Measurements from ENCODE around the gene SH2D4B.

DNA sequence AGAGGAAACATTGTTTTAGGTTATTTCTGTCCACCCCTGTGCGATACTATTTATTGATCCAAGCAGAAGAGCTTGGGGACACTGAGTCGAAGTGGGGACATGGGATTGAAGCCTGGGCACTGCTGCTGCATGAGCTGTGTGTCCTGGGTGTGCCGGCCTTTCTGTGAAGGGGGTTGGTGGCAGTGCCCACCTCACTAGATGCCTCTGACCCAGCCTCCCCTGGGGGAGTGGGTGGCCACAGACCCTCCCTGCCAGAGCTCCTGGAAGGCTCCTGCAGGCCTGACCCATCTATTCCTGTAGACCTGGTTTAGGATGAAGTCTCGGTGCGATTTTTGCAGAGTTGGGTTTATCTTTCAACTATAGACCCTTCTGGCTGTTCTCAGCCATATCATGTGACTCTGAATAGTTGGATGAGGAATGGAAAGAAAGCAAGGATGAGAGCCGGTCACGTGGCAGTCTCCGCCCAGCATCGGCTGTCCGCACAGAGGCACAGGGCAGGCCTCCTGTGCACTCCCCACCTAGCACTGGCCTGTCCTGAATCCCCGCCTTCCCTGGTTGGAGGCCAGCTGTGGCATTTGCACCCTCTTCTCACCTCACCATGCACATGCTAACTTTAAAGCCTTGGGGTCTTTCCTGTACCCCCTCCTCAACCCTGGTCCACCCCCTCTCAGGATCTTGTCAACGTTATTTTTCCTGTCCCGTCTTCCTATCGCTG, 17.6 kb upstream of the SH2D4B start:
- TF ChIP-seq, protein P1, sequence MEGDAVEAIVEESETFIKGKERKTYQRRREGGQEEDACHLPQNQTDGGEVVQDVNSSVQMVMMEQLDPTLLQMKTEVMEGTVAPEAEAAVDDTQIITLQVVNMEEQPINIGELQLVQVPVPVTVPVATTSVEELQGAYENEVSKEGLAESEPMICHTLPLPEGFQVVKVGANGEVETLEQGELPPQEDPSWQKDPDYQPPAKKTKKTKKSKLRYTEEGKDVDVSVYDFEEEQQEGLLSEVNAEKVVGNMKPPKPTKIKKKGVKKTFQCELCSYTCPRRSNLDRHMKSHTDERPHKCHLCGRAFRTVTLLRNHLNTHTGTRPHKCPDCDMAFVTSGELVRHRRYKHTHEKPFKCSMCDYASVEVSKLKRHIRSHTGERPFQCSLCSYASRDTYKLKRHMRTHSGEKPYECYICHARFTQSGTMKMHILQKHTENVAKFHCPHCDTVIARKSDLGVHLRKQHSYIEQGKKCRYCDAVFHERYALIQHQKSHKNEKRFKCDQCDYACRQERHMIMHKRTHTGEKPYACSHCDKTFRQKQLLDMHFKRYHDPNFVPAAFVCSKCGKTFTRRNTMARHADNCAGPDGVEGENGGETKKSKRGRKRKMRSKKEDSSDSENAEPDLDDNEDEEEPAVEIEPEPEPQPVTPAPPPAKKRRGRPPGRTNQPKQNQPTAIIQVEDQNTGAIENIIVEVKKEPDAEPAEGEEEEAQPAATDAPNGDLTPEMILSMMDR (IDR thresholded peaks at IDR 0.05) = no peak
- TF ChIP-seq EP300 (IDR thresholded peaks at IDR 0.05) (no peak), POLR2A (IDR thresholded peaks at IDR 0.05) (no peak), POLR2AphosphoS5 (IDR thresholded peaks at IDR 0.05) (no peak)
